ENCODE data around the gene L1CAM. TPM values are rescaled to one million over a fixed set of nuclear protein-coding genes. Genes with fewer than 3 reads are reported as not detected.
A peak's percentile ranks its signal among the peaks of the same experiment; 100 is the strongest.

L1CAM gene
- total RNA-seq, 2 experiments from 2014 or later: not detected

GRCh38 chrX:153903238-153903980, 17.4 kb upstream of the L1CAM start:
- no peak overlapping the region; the same call in 1 of the 2 replicates for H2AFZ ChIP-seq (ENCODE audit: low read length)
- peak; percentile 35 for DNase-seq (ENCODE audit: low spot score)
- no peaks in the 10 kb centered on the region for H3K9me3 ChIP-seq (ENCODE audit: low read length)
- H3K27ac ChIP-seq (ENCODE audit: low read depth, low read length, poor library complexity, severe bottlenecking): peak overlapping the region; percentile 65
- no TSS peak for BruUV-seq (replicated peaks)
- no peak overlapping the region for H3K4me3 ChIP-seq (ENCODE audit: low read depth, low read length, poor library complexity, severe bottlenecking)
- TF ChIP-seq CTCF (conservative IDR thresholded peaks at IDR 0.05; ENCODE audit: low read length) (no peak), EZH2phosphoT487 (IDR thresholded peaks at IDR 0.05; ENCODE audit: borderline replicate concordance, low read depth, low read length) (no peak)
- no peaks in the 10 kb centered on the region for H3K79me2 ChIP-seq (ENCODE audit: insufficient read depth, low read depth, low read length)
- H3K36me3 ChIP-seq (ENCODE audit: insufficient read depth, low read length): no peaks in the 10 kb centered on the region
- no peaks in the 10 kb centered on the region for H3K9me2 ChIP-seq (ENCODE audit: insufficient read depth, low read length)
- intact Hi-C loops (cut with micrococcal nuclease; ENCODE audit: unreplicated experiment): no loop called here
- POLR2A ChIA-PET: no interaction called here
- no peaks in the 10 kb centered on the region for H4K20me1 ChIP-seq (ENCODE audit: insufficient read depth, low read length)
- H3K4me1 ChIP-seq (ENCODE audit: insufficient read depth, low read length, poor library complexity, severe bottlenecking): peaks cover 43% of the 10 kb centered on the region
- CTCF ChIA-PET (ENCODE audit: unreplicated experiment): no interaction called here
- H3K4me2 ChIP-seq (ENCODE audit: low read length): peak overlapping the region; percentile 42

- Histone ChIP-seq H4K20me1 (ENCODE audit: insufficient read depth, low read length) (no peaks in the 10 kb centered on the region), H3K9me2 (ENCODE audit: insufficient read depth, low read length) (no peaks in the 10 kb centered on the region), H3K4me3 (ENCODE audit: low read depth, low read length, poor library complexity, severe bottlenecking) (no peak overlapping the region), H3K4me2 (ENCODE audit: low read length) (no peak overlapping the region), H3K27ac (ENCODE audit: low read depth, low read length, poor library complexity, severe bottlenecking) (peak overlapping the region; percentile 65), H3K36me3 (ENCODE audit: insufficient read depth, low read length) (no peaks in the 10 kb centered on the region), H3K79me2 (ENCODE audit: insufficient read depth, low read depth, low read length) (no peaks in the 10 kb centered on the region), H3K4me1 (ENCODE audit: insufficient read depth, low read length, poor library complexity, severe bottlenecking) (peaks cover 43% of the 10 kb centered on the region), H2AFZ (ENCODE audit: low read length) (no peak overlapping the region), H3K9me3 (ENCODE audit: low read length) (no peaks in the 10 kb centered on the region)
- intact Hi-C loops (cut with micrococcal nuclease; ENCODE audit: unreplicated experiment): no loop called here
- ChIA-PET CTCF (ENCODE audit: unreplicated experiment) (no interaction called here), POLR2A (no interaction called here)
- no TSS peak for BruUV-seq (replicated peaks)
- no peak for DNase-seq (ENCODE audit: low spot score)
- TF ChIP-seq CTCF (conservative IDR thresholded peaks at IDR 0.05; ENCODE audit: low read length): no peak
- no peak for TF ChIP-seq EZH2phosphoT487 (IDR thresholded peaks at IDR 0.05; ENCODE audit: borderline replicate concordance, low read depth, low read length)
Measured at GRCh38 chrX:153902385-153902784, 16.4 kb upstream of the L1CAM start.

GRCh38 chrX:153901753-153902140, 15.8 kb upstream of the L1CAM start:
- no peak for DNase-seq (ENCODE audit: low spot score)
- peak overlapping the region; percentile 5; the same call in 1 of the 2 replicates for H2AFZ ChIP-seq (ENCODE audit: low read length)
- no peaks in the 10 kb centered on the region for H3K79me2 ChIP-seq (ENCODE audit: insufficient read depth, low read depth, low read length)
- H3K9me3 ChIP-seq (ENCODE audit: low read length): no peaks in the 10 kb centered on the region
- CTCF ChIA-PET (ENCODE audit: unreplicated experiment): no interaction called here
- POLR2A ChIA-PET: no interaction called here
- intact Hi-C loops (cut with micrococcal nuclease; ENCODE audit: unreplicated experiment): no loop called here
- TF ChIP-seq EZH2phosphoT487 (IDR thresholded peaks at IDR 0.05; ENCODE audit: borderline replicate concordance, low read depth, low read length): no peak
- TF ChIP-seq CTCF (conservative IDR thresholded peaks at IDR 0.05; ENCODE audit: low read length): no peak
- peak overlapping the region; percentile 65 for H3K27ac ChIP-seq (ENCODE audit: low read depth, low read length, poor library complexity, severe bottlenecking)
- no peaks in the 10 kb centered on the region for H4K20me1 ChIP-seq (ENCODE audit: insufficient read depth, low read length)
- BruUV-seq (replicated peaks): no TSS peak
- peaks cover 43% of the 10 kb centered on the region for H3K4me1 ChIP-seq (ENCODE audit: insufficient read depth, low read length, poor library complexity, severe bottlenecking)
- H3K36me3 ChIP-seq (ENCODE audit: insufficient read depth, low read length): no peaks in the 10 kb centered on the region
- no peaks in the 10 kb centered on the region for H3K9me2 ChIP-seq (ENCODE audit: insufficient read depth, low read length)
- H3K4me2 ChIP-seq (ENCODE audit: low read length): peak overlapping the region; percentile 48
- no peak overlapping the region for H3K4me3 ChIP-seq (ENCODE audit: low read depth, low read length, poor library complexity, severe bottlenecking)
